GM18861 (cell line): ENCODE data around the gene PCMT1.
"Not testable (repeated sequence)": the region's sequence is repeated elsewhere in the genome, so short reads cannot be mapped to it uniquely, and the experiment has no call there.

Source experiments
- ATAC-seq: cut with Tn5 transposase; IDR thresholded peaks from one replicate; pipeline ENCODE4 v1.9.1; 2021; ENCODE audit not compliant: unreplicated experiment

The PCMT1 gene

GRCh38 chr6:149749082-149749593 is 403 bp upstream of the PCMT1 start:
- not testable (repeated sequence) for ATAC-seq

- ATAC-seq: peak; percentile 9
These were observed 632 bp downstream of the PCMT1 start for GRCh38 chr6:149750136-149750609.

- no peak for ATAC-seq
These were observed 1.7 kb downstream of the PCMT1 start for GRCh38 chr6:149751239-149751638.

GRCh38 chr6:149751920-149752319 is 2.4 kb downstream of the PCMT1 start:
- ATAC-seq: not testable (repeated sequence)

- no peak for ATAC-seq
These were observed 3.2 kb downstream of the PCMT1 start for GRCh38 chr6:149752600-149753373.

GRCh38 chr6:149753374-149753637 is 3.8 kb downstream of the PCMT1 start:
- ATAC-seq: not testable (repeated sequence)

GRCh38 chr6:149754548-149754947 is 5.0 kb downstream of the PCMT1 start:
- ATAC-seq: no peak

GRCh38 chr6:149755300-149756260 is 6.0 kb downstream of the PCMT1 start:
- ATAC-seq: peak; percentile 63

- ATAC-seq: no peak
These were observed 6.7 kb downstream of the PCMT1 start for GRCh38 chr6:149756261-149756636.

GRCh38 chr6:149761438-149761837 is 11.9 kb downstream of the PCMT1 start:
- ATAC-seq: peak; percentile 98

- ATAC-seq: no peak
These were observed 14.3 kb downstream of the PCMT1 start for GRCh38 chr6:149763866-149764265.

- ATAC-seq: no peak
These were observed 16.7 kb downstream of the PCMT1 start for GRCh38 chr6:149766156-149766769.

- no peak for ATAC-seq
These were observed 20.1 kb downstream of the PCMT1 start for GRCh38 chr6:149769676-149770075.

GRCh38 chr6:149771185-149771584 is 21.6 kb downstream of the PCMT1 start:
- ATAC-seq: no peak

- ATAC-seq: no peak
These were observed 22.4 kb downstream of the PCMT1 start for GRCh38 chr6:149771925-149772324.

- no peak for ATAC-seq
These were observed 28.1 kb downstream of the PCMT1 start for GRCh38 chr6:149777624-149778023.

GRCh38 chr6:149779644-149779963 is 30.1 kb downstream of the PCMT1 start:
- ATAC-seq: no peak

GRCh38 chr6:149781715-149782114 is 32.2 kb downstream of the PCMT1 start:
- ATAC-seq: no peak

- no peak for ATAC-seq
These were observed 32.8 kb downstream of the PCMT1 start for GRCh38 chr6:149782337-149782736.

GRCh38 chr6:149783551-149783950 is 34.0 kb downstream of the PCMT1 start:
- ATAC-seq: no peak

- ATAC-seq: no peak
These were observed 56.6 kb downstream of the PCMT1 start for GRCh38 chr6:149806127-149806526.

GRCh38 chr6:149809798-149810197 is 60.3 kb downstream of the PCMT1 start:
- ATAC-seq: no peak
